Stimulated activated CD4-positive, alpha-beta T cell treated with anti-CD3 and anti-CD28 coated beads, Interleukin-4, amount 100 ng/mL, for 4 hours (primary cell): ENCODE data around the gene GULP1.
"Not testable (repeated sequence)": the region's sequence is repeated elsewhere in the genome, so short reads cannot be mapped to it uniquely, and the experiment has no call there.

Experiments
- DNase-seq, 2 experiments: peaks; one replicate each; pipeline ENCODE4 v3.0.0-alpha.2; 2020

Gene GULP1

GRCh38 chr2:188492751-188493150 lies 201.1 kb downstream of the GULP1 start:
- DNase-seq = no peak

GRCh38 chr2:188494906-188495305 lies 203.2 kb downstream of the GULP1 start:
- no peak for DNase-seq

DNA sequence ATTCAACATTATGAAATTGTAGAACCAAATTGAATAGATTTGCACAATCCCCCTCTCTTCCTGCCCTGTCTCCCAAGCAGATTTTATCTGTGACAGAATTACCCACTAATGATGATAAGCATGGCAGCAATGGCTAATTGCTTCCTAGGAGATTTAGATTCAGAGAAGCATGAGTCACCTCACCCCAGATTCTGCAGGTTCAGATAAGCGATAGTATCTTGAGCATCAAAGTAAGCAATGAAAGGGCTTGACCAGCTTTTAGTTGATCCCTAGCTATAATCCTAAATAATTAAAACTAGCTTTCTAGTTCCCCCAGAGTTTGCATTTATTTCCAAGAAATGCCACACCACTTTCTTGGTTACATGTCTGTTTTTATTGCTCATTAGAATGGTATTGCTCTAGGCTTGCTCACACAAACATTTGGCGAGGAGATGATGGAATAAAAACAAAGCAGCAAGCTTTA lies 204.3 kb downstream of the GULP1 start:
- DNase-seq = no peak

DNA sequence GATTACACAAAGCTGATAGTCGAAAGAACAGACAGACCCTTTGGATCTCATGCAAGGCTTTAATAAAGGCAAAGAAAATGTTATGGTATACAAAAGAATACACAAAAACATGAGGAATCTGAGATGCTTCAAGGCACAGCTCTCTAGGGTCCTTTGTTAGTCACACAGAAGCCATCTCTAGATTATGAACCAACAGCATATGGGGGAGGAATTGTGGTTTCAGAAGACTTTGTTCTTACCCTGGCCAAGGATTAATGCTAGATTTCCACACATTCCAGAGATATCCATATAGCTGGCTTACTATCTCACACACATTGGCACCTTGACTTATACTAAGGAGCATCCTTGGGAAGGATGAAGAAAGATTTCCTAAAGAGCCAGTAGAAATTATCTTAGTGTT lies 206.1 kb downstream of the GULP1 start:
- DNase-seq = no peak

DNA sequence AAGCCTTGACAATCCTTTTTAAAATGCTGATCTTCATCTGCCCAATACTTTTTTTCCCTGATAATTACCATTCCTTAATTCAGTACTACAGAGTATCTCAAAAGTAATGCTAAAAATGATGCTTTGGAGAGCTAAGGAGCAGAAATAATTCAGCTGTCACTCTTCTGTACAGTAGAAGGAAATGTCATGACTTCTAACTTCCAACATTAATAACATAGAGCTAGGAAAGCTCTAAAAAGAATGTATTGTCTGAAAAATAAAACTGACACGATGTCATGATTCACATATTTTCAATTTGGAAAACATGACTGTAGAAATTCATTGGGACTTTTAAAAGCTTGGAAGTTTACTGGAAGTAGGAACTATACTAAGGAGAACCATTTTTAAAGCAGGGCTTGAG lies 212.3 kb downstream of the GULP1 start:
- no peak for DNase-seq

DNA sequence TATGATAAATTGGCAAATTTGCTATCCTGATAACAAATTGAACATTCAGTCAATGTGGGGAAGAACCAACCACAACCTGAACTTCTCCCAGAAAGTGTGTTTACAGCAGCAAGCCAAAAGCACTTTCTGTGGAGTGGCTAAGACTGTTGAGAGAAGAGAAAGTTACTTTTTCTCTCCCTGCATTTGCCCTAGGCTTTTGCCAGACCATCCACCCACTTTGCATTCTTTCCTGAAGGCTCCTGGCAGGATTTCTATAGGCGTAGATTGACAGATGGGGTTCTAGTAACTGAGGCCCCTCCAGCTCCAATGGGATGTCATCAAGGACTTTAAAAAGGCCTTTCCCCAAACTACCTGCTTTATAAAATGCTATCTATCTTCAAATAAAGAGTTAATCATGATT lies 215.2 kb downstream of the GULP1 start:
- no peak for DNase-seq

- DNase-seq = no peak
These were observed 219.7 kb downstream of the GULP1 start for GRCh38 chr2:188511346-188511745.

DNA sequence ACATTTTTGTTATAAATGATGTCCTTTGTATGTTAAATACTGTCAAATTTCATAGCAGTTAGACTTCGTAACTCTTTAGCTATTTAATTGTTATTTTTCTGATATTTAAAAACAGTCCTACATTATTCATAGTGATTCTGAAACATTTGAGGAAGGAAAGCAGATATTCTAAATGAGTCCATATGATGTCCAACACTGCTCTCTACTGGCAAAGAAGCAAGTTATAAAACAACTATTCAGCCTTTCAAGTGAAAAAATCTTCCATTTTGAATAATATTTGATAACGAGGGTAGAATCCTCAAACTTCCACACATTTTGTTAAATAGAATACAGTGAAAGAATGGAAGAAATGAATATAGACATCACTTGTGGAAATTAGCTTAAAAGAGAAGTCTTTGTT lies 220.8 kb downstream of the GULP1 start:
- DNase-seq = no peak

DNA sequence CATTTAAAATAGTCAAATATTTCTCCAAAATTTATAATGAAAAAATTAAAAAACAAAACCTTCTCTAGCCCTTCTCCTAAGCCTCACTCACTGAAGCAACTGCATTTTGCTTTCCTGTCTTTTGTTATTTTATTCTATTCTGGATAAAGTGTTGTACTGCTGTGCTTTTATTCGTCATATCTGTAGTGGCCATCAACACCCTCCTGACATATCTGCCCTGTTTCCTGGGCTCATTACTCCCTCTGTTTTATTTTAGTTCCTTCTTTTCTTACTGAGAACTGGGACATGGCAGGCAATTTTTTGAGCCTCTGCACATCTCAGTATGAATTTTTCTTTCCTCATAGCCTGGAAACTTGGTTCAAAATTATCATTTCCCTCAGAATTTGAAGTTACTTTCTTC lies 224.2 kb downstream of the GULP1 start:
- no peak for DNase-seq

DNA sequence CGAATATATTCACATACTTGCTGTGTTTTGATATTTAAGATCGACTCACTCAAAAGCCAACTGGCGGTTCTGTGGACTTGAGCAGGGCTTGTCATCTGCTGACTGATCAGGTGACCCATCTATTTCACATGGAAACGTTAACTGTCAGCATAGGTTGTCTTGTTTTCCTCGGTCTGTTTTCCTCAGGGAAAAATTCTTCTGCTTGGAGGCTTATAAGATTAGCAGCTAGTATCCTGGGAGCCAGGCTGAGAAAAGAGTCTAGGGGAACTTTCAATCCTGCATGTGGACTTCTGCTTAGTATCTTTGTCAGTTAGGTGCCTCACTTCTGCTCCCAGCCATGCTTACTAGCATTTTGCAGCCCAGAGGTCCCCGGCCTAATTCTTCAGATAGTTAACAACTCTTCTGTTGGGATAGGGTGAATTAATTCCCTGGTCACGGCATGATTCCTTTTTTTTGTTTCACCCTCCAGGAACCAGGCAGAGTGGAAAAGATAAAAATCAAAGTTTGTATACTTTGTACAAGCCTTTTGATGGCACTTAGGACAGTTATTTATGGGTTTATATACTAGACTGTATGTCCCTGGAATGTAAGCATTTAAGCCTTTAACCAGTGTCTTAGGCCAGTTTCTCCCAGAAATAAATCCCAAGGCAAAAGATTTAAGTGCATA lies 226.0 kb downstream of the GULP1 start:
- DNase-seq = no peak

DNA sequence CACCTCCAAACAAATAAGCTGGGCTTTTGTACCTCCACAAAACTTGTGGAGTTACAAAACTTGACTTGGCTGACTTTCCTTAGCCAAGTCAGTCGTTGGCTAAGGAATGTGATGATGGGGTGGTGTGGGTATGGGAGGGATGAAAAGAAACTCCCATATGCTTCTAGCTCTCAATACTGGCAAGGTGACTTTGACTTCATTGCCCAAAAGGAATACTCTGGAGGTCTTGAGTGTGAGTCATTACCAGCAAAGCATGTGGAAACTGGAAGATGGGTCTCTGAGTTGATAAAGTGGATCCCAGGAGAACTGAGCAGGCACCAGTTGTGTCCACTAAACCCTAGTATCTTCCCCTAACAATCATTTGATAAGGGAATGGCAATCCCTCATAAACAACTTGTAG lies 226.7 kb downstream of the GULP1 start:
- DNase-seq = no peak

- no peak for DNase-seq
These were observed 227.5 kb downstream of the GULP1 start for GRCh38 chr2:188519136-188519535.

DNA sequence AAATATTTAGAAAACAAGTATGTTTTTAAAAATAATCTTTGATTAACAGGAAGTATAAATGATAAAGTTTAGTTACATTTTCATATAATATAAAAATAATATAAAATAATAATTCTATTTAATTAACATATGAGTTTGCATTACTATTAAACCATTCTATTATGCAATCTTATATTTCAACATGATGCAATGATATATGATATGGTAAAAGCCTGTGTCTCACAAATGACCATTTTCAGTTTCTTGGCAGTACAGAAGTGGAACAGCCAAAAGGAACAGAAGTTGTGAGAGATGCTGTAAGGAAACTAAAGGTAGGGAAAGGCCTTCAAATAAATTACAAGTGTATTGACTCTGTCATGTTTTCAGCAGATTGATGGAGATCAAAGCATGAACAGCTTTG lies 230.8 kb downstream of the GULP1 start:
- no peak for DNase-seq

GRCh38 chr2:188523919-188524318 lies 232.2 kb downstream of the GULP1 start:
- no peak for DNase-seq

DNA sequence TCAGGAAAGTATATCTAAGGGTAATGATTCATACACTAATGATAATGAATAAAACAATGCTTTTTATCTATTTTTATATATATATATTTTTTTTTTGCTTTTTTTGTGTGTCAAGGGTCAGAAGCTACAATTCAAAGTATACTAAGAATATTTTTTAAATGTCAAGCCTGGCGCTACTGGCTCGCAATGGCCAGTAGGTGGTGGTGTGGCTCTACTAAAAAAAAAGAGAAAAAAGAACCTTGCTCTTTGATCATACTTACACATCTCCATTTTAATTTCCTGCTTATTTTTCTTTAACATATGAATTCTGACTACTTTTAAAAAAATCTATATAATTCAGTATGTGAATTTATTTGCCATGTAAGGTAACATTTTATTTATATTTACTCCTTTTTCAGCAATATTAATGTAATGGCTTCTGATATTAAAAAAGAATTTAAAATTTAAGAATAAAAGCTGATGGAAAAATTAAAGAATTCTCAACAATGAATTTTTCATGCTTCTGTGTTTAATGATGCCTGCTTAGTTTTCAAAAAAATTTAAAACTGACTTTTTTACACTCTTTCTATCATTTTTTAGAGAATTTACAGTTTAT lies 232.9 kb downstream of the GULP1 start:
- no peak for DNase-seq

GRCh38 chr2:188526701-188527100 lies 235.0 kb downstream of the GULP1 start:
- no peak for DNase-seq

DNA sequence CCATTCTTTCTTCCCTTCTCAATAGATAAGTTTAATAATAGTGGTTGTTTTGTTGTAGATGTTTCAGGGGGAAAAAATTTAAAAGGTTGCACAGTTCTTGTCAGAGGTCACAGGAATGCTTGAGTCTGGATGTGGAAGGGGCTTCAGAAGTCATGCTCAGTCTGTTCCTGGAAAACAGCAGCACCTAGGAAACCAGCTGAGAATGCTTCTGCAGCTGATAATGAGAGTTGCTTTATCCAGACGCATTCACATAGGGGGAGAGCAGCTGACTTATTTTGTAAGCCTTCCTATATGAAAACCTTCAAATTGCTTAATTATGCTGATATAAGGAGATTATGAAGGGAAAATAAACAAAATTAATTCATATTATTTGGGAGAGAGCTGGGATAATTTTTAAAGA lies 235.5 kb downstream of the GULP1 start:
- no peak for DNase-seq

DNA sequence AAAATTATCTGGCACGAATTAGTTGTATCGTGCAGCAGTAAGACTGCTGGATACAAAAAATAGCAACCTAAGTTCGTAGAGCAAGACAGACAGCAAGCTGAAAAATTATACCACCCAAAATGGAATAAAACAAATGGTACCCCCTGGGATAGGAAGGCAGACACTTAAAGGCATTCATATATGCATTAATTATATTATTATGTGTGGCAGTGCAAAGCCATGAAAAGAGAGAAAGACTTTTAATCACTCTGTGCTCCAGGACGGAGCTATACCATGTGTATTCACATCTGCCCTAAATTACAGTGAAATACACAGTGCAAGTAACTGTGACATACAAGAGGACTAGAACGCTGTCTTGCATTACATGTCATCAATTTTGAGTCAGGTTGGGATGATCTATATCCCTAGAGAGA lies 235.9 kb downstream of the GULP1 start:
- DNase-seq = no peak

DNA sequence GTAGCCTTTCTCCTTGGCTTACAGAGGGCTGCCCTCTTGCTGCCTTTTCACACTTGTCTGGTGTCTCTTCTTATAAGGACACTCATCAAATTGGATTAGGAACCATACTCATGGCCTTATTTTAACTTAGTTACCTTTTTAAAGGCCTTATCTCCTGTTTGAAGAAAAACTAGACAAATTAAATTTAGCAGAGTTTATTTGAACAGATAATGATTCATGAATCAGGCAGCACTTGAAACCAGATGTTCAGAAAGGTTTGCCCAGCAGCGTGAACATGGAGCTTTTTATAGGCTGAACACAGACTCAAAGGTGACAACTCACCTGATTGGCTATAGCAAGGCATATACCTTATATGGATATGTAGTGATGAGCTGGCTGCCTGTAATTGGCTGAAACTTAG lies 238.0 kb downstream of the GULP1 start:
- DNase-seq = no peak

- no peak for DNase-seq
These were observed 243.2 kb downstream of the GULP1 start for GRCh38 chr2:188534875-188535274.

- no peak for DNase-seq
These were observed 260.0 kb downstream of the GULP1 start for GRCh38 chr2:188551671-188552070.

DNA sequence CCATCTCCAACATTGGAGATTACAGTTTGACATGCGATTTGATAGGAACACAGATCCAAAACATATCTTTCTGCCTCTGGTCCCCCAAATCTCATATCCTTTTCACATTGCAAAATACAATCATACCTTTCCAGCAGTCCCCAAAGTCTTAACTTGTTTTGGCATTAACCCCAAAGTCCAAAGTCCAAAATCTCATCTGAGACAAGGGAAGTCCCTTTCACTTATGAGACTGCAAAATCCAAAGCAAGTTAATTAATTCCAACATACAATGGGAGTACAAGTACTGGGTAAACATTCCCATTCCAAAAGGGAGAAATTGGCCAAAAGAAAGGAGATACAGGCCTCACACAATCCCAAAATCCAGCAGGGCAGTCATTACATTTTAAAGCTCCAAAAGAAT lies 265.4 kb downstream of the GULP1 start:
- DNase-seq = no peak

DNA sequence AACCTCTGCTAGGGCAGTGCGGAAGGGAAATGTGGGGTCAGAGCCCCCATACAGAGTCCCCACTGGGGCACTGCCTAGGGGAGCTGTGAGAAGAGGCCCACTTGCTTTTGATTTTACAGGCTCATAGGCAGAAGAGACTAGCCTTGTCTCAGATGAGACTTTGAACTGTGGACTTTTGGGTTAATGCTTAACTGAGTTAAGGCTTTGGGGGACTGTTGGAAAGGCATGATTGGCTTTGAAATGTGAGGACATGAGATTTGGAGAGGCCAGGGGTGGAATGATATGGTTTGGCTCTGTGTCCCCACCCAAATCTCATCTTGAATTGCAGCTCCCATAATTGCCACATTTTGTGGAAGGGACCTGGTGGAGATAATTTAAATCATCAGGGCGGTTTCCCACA lies 267.8 kb downstream of the GULP1 start:
- DNase-seq = not testable (repeated sequence)

GRCh38 chr2:188561473-188561979 lies 269.9 kb downstream of the GULP1 start:
- DNase-seq = no peak
